Stimulated activated naive CD8-positive, alpha-beta T cell treated with anti-CD3 and anti-CD28 coated beads, Interleukin-15, amount 100 ng/mL, for 72 hours (primary cell): Measurements from ENCODE around the gene CFAP53.
A peak's percentile ranks its signal among the peaks of the same experiment; 100 is the strongest.

Experiments used
- ATAC-seq: fragments of 150-1000 bp; cut with Tn5 transposase; 2 replicates; pipeline ENCODE4 v1.10.0; 2021; ENCODE audit warnings: mild to moderate bottlenecking, moderate library complexity
- DNase-seq, 2 donors: peaks; one replicate each; pipeline ENCODE4 v3.0.0; 2021 to 2022
- H3K27ac Mint-ChIP-seq, 2 donors: one replicate each; pipeline ENCODE4 v1.8.0; 2022; ENCODE audit warnings: mild to moderate bottlenecking in 2 of 2, mixed read lengths in 2 of 2, moderate library complexity in 2 of 2
- H3K27me3 Mint-ChIP-seq: one replicate; pipeline ENCODE4 v1.8.0; 2022; ENCODE audit warnings: mixed read lengths
- H3K4me1 Mint-ChIP-seq: one replicate; pipeline ENCODE4 v1.8.0; 2022; ENCODE audit warnings: mild to moderate bottlenecking, mixed read lengths
- H3K4me3 Mint-ChIP-seq, 2 donors: one replicate each; pipeline ENCODE4 v1.8.0; 2022; ENCODE audit warnings: mild to moderate bottlenecking in 2 of 2, mixed read lengths in 2 of 2, moderate library complexity in 1 of 2
- H3K9me3 Mint-ChIP-seq, 2 donors: one replicate each; pipeline ENCODE4 v1.8.0; 2022; ENCODE audit warnings: mixed read lengths in 2 of 2

Gene CFAP53

GRCh38 chr18:50194631-50195532 lies 71.4 kb downstream of the CFAP53 start, which contains the start of gene MYO5B:
TSS of gene MYO5B (minus strand) at chr18:50195147. CDS start at chr18:50194793, 354 bp downstream.
- Mint-ChIP-seq H3K4me3 (peak within 1 kb of the TSS; percentile 66 to 70), H3K27ac (no peak within 1 kb of the TSS), H3K4me1 (peaks cover 27% of the 10 kb centered on the region), H3K9me3 (no peaks in the 10 kb centered on the region), H3K27me3 (peaks cover 96% of the 10 kb centered on the region)
- ATAC-seq (peak; percentile 87), DNase-seq (peak; percentile 52 to 57)

GRCh38 chr18:50193796-50194630 lies 72.3 kb downstream of the CFAP53 start:
- Mint-ChIP-seq H3K9me3 (no peaks in the 10 kb centered on the region), H3K27me3 (peaks cover 87% of the 10 kb centered on the region), H3K4me1 (peaks cover 33% of the 10 kb centered on the region), H3K27ac (no peak overlapping the region), H3K4me3 (peak overlapping the region; percentile 62 to 66)
- DNase-seq (peak in 1 of 2 donors; percentile 16), ATAC-seq (peak; percentile 19)

GRCh38 chr18:50192995-50193795 lies 73.1 kb downstream of the CFAP53 start:
- DNase-seq (no peak), ATAC-seq (no peak)
- Mint-ChIP-seq H3K4me1 (peaks cover 33% of the 10 kb centered on the region), H3K27ac (no peak overlapping the region), H3K4me3 (no peak overlapping the region), H3K9me3 (no peaks in the 10 kb centered on the region), H3K27me3 (peaks cover 82% of the 10 kb centered on the region)

GRCh38 chr18:50190926-50191325 lies 75.4 kb downstream of the CFAP53 start:
- Mint-ChIP-seq H3K4me3 (no peak overlapping the region), H3K4me1 (peaks cover 33% of the 10 kb centered on the region), H3K27me3 (peaks cover 62% of the 10 kb centered on the region), H3K9me3 (no peaks in the 10 kb centered on the region), H3K27ac (no peak overlapping the region)
- no peak for ATAC-seq
- DNase-seq, result no peak

- Mint-ChIP-seq H3K4me1 (peaks cover 26% of the 10 kb centered on the region), H3K27ac (peak overlapping the region in 1 of 2 donors; percentile 87), H3K9me3 (no peaks in the 10 kb centered on the region), H3K4me3 (no peak overlapping the region), H3K27me3 (peaks cover 55% of the 10 kb centered on the region)
- DNase-seq (no peak), ATAC-seq (peak; percentile 52)
These were observed 76.1 kb downstream of the CFAP53 start for GRCh38 chr18:50190236-50190635.

- H3K4me3 Mint-ChIP-seq, result no peak overlapping the region
- peak overlapping the region in 1 of 2 donors; percentile 67 for H3K27ac Mint-ChIP-seq
- H3K4me1 Mint-ChIP-seq, result peaks cover 24% of the 10 kb centered on the region
- ATAC-seq (peak; percentile 84), DNase-seq (no peak)
- no peaks in the 10 kb centered on the region for H3K9me3 Mint-ChIP-seq
- H3K27me3 Mint-ChIP-seq, result peaks cover 50% of the 10 kb centered on the region
These were observed 77.1 kb downstream of the CFAP53 start for GRCh38 chr18:50189160-50189559.

- H3K27me3 Mint-ChIP-seq, result peaks cover 50% of the 10 kb centered on the region
- no peak overlapping the region for H3K4me3 Mint-ChIP-seq
- ATAC-seq (no peak), DNase-seq (no peak)
- H3K4me1 Mint-ChIP-seq, result peaks cover 19% of the 10 kb centered on the region
- H3K27ac Mint-ChIP-seq, result peak overlapping the region in 1 of 2 donors; percentile 53
- no peaks in the 10 kb centered on the region for H3K9me3 Mint-ChIP-seq
These were observed 77.6 kb downstream of the CFAP53 start for GRCh38 chr18:50188652-50189051.

- DNase-seq (no peak), ATAC-seq (no peak)
- peaks cover 50% of the 10 kb centered on the region for H3K27me3 Mint-ChIP-seq
- no peaks in the 10 kb centered on the region for H3K9me3 Mint-ChIP-seq
- peaks cover 13% of the 10 kb centered on the region for H3K4me1 Mint-ChIP-seq
- H3K4me3 Mint-ChIP-seq, result no peak overlapping the region
- H3K27ac Mint-ChIP-seq, result no peak overlapping the region
These were observed 78.6 kb downstream of the CFAP53 start for GRCh38 chr18:50187659-50188058.

GRCh38 chr18:50186385-50186784 lies 79.9 kb downstream of the CFAP53 start:
- Mint-ChIP-seq H3K27ac (no peak overlapping the region), H3K4me3 (no peak overlapping the region), H3K9me3 (no peaks in the 10 kb centered on the region), H3K27me3 (peaks cover 39% of the 10 kb centered on the region), H3K4me1 (peaks cover 13% of the 10 kb centered on the region)
- ATAC-seq (no peak), DNase-seq (no peak)

GRCh38 chr18:50183556-50183955 lies 82.7 kb downstream of the CFAP53 start:
- H3K4me1 Mint-ChIP-seq, result no peaks in the 10 kb centered on the region
- no peak overlapping the region for H3K27ac Mint-ChIP-seq
- no peak for DNase-seq
- peaks cover 44% of the 10 kb centered on the region for H3K27me3 Mint-ChIP-seq
- no peak overlapping the region for H3K4me3 Mint-ChIP-seq
- ATAC-seq, result no peak
- no peaks in the 10 kb centered on the region for H3K9me3 Mint-ChIP-seq

- DNase-seq (no peak), ATAC-seq (no peak)
- no peaks in the 10 kb centered on the region for H3K9me3 Mint-ChIP-seq
- no peak overlapping the region for H3K4me3 Mint-ChIP-seq
- no peaks in the 10 kb centered on the region for H3K4me1 Mint-ChIP-seq
- no peak overlapping the region for H3K27ac Mint-ChIP-seq
- H3K27me3 Mint-ChIP-seq, result peaks cover 49% of the 10 kb centered on the region
These were observed 83.8 kb downstream of the CFAP53 start for GRCh38 chr18:50182511-50182910.

GRCh38 chr18:50181590-50181989 lies 84.7 kb downstream of the CFAP53 start:
- ATAC-seq, result no peak
- no peak overlapping the region for H3K4me3 Mint-ChIP-seq
- no peak overlapping the region for H3K27ac Mint-ChIP-seq
- peaks cover 54% of the 10 kb centered on the region for H3K27me3 Mint-ChIP-seq
- no peaks in the 10 kb centered on the region for H3K4me1 Mint-ChIP-seq
- no peaks in the 10 kb centered on the region for H3K9me3 Mint-ChIP-seq
- no peak for DNase-seq

GRCh38 chr18:50179465-50179864 lies 86.8 kb downstream of the CFAP53 start:
- H3K27ac Mint-ChIP-seq, result no peak overlapping the region
- no peaks in the 10 kb centered on the region for H3K4me1 Mint-ChIP-seq
- no peaks in the 10 kb centered on the region for H3K9me3 Mint-ChIP-seq
- no peak for ATAC-seq
- H3K27me3 Mint-ChIP-seq, result peaks cover 54% of the 10 kb centered on the region
- no peak for DNase-seq
- no peak overlapping the region for H3K4me3 Mint-ChIP-seq

- peaks cover 47% of the 10 kb centered on the region for H3K27me3 Mint-ChIP-seq
- ATAC-seq (no peak), DNase-seq (no peak)
- no peak overlapping the region for H3K4me3 Mint-ChIP-seq
- no peaks in the 10 kb centered on the region for H3K9me3 Mint-ChIP-seq
- peaks cover 3% of the 10 kb centered on the region for H3K4me1 Mint-ChIP-seq
- H3K27ac Mint-ChIP-seq, result no peak overlapping the region
These were observed 88.9 kb downstream of the CFAP53 start for GRCh38 chr18:50177294-50177992.
